ENCODE results near the gene IZUMO1R. TPM values are rescaled to one million over a fixed set of nuclear protein-coding genes. Genes with fewer than 3 reads are reported as not detected.

The IZUMO1R gene
- total and polyA plus RNA-seq, 2 of the 8 experiments (the other 6 are each of a cell fraction or from before 2014, with no cell fraction given), result not detected

GRCh38 chr11:94315664-94316063, 11.3 kb downstream of the IZUMO1R start (continued):
- TF ChIP-seq SP4 (IDR thresholded peaks at IDR 0.05; ENCODE audit: low read length) (no peak), SIX5 (IDR thresholded peaks at IDR 0.05; ENCODE audit: low read depth, low read length) (no peak), TEAD4 (IDR thresholded peaks at IDR 0.05; ENCODE audit: low read depth, low read length) (no peak)

All from H1 (cell line).